ENCODE measurements around the gene WDR5B.
"Not testable (repeated sequence)": the region's sequence is repeated elsewhere in the genome, so short reads cannot be mapped to it uniquely, and the experiment has no call there.

The WDR5B gene

GRCh38 chr3:122407946-122408345 is 7.9 kb downstream of the WDR5B start:
- no peak for DNase-seq

DNA sequence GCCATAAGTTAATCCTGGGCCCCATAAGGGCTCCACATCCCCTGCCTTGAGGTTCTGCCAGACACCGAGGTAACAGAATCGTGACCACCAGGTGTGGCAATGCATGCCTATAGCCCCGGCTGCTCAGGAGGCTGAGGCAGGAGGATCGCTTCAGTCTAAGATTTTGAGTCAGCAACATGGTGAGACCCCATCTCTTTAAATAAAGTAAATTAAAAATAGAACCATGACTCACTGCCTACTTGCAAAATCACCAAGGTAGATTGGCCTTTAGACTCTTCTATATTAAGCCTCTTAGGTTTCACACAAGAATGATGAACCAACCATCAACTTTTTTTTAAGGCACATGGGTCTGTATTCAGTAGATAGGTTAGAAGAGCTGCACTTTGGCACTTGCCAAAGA is 9.7 kb downstream of the WDR5B start:
- no peak for DNase-seq

GRCh38 chr3:122405015-122405414 is 10.8 kb downstream of the WDR5B start:
- DNase-seq, result no peak

DNA sequence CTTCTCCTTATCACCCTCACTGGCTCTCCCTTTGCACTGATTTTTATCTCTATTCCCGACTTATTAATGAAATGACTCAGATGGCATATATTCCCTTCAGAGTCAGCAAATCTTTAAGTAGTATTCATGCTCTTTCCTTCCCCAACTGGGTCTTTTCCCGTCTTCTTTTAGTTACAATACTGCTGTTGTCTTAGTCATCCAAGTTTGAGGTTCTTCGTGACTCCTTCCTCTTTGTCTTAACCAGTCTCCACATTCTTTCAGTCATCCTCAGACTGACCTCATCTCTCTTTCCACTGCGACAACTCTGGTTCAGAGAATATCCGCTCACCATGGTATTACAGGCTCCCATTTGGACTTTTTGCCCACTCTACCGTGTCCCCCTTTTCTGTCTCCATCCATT is 12.4 kb downstream of the WDR5B start:
- DNase-seq, result no peak

GRCh38 chr3:122398920-122399319 is 16.9 kb downstream of the WDR5B start:
- no peak for DNase-seq

GRCh38 chr3:122397201-122397600 is 18.7 kb downstream of the WDR5B start:
- DNase-seq, result no peak

DNA sequence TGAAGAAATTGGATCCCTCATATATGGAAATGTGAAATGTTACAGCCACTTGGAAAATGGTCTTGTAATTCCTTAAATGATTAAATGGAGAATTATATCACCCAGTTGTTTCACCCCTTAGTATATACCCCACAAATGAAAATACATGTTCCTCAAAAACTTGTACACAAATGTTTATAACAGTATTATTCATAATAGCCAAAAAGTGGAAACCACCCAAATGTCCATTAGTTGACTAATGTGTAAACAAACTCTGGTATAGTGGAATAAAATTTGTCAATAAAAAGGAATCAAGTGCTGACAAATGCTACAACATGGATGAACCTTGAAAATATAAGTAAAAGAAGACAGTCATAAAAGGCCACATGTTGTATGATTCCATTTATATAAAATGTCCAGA is 19.4 kb downstream of the WDR5B start:
- no peak for DNase-seq

GRCh38 chr3:122395582-122395981 is 20.3 kb downstream of the WDR5B start:
- DNase-seq, result no peak

DNA sequence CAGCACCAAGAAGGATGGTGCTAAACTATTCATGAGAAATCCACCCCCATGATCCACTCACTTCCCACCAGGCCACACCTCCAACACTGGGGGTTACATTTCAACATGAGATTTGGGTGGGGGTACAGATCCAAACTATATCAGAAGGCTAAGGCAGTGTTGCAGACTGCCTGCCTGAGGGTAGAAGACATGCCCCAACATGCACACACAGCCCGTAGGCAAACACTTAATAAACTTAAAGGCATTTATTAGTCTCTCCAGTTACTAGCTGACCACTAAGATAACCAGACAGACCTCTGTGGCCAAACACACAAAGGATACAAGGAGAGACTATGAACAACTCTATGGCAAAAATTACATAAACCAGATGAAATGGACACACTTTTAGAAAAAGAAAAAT is 21.7 kb downstream of the WDR5B start:
- no peak for DNase-seq

GRCh38 chr3:122392868-122393844 is 22.7 kb downstream of the WDR5B start:
- no peak for DNase-seq

DNA sequence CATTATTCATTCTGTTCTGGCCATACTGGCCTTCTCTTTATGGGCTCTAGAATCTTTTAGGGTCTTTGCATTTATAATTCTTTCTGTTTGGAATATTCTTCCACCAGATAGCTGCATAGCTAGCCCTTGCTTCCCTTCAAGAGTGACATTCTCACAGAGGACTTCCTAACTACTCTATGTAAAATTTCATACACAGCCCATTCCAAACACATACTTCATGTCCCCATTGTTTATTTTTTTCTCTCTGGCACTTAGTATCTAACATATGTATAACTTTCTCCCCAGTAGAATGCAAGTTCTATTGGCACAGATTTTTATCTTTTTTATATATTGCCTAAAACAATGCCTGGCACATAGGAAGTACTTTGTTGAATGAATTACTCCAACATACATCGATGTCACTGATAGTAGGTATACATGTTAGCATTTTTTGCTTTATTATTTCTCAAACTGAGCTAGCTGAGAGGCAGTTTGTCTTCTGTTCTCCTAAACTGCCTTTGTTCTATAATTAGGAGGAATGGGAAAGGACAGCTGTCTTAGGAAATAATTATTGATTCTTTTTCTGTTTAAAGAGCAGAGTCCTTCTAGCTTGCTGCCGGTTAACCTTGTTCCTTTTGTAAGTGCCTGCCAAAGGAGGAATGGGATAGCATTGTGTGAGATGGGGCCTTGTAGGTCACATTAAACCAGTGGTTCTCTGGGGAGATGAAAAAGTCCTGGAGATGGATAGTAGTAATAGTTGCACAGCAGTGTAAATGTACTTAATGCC is 24.0 kb downstream of the WDR5B start:
- no peak for DNase-seq

GRCh38 chr3:122390665-122391064 is 25.2 kb downstream of the WDR5B start:
- DNase-seq, result no peak

DNA sequence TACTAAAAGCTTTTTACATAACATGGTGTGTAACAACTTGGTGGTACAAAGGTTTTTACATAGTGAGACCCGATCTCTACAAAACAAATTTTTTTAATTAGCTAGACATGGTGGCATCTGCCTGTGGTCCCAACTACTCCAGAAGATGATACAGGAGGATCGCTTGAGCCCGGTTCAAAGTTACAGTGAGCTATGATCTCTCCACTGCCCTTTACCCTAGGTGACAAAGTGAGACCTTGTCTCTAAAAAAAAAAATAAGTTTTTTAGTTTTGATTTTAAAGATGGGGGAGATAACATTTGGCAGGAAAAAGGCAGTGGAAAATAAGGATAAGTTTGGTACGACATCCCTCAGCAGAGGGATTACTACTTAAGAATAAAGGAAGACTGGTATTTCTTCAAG is 26.0 kb downstream of the WDR5B start:
- DNase-seq, result no peak

DNA sequence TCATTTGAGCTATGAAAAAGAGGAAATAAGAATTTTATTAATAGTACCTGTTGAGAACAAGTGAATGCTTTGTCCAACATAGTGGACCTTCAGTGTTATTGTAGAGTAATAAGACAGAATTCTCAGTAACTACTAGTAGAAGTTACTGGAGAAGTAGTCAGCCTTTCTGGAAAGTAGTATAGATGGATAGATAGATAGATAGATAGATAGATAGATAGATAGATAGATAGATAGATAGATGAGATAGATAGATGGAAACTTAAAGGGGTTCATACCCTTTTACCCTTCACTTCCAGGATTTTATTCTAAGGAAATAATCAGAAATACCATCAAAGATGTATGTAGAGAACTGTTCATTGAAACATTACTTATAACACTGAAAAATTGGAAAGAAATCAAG is 26.7 kb downstream of the WDR5B start:
- DNase-seq, result no peak

GRCh38 chr3:122387709-122388108 is 28.2 kb downstream of the WDR5B start:
- DNase-seq, result no peak

- DNase-seq, result peak; percentile 86 to 93 (median 88)
Observed at GRCh38 chr3:122383771-122384697, 31.8 kb downstream of the WDR5B start, which contains the start of gene FAM162A. Gene FAM162A (plus strand): TSS chr3:122384182. CDS start chr3:122384266, 84 bp downstream.

DNA sequence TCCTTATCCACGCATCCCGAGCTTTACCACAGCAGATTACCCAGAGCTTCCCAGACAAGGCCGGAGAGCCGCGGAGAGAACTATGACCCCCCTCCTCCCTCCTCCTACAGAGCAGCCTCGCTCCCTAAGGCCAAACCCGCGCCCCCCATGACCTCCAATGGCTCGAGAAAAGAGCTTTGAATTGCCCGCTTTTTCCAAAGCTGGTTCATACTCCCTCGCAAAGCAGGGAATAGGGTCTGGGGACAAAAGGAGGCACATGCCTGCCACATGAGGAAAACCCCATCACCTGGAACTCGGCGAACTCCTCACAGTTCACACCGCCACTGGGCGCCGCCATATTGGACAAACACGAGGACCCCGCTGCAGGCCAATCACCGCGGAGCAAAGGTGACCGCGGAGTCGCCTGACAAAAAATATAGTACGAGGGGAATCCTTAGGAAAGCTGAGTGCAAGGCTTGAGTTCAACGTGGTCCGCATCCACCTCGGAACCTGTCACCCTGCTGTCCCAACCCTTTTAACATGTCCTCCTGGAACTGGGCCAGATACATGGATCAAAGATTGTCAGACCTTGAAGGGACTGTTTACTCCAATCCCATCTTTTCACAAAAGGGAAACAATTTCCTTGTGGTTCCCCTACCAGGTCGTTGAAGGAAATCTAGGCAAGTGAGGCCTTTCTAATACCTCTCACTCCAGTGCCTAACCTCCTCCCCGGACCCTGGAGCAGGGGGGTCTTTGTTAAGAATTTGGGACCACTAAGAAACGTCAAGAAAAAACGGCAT is 32.8 kb downstream of the WDR5B start, which contains the start of gene MIX23:
Gene MIX23, minus strand, starts transcription at position 344 of the 779 bp plus-strand sequence. Its CDS starts 7 bp downstream, at position 337.
- DNase-seq, result peak; percentile 62 to 79 (median 67)

GRCh38 chr3:122377975-122378374 is 37.9 kb downstream of the WDR5B start:
- no peak for DNase-seq

- DNase-seq, result no peak
Observed at GRCh38 chr3:122374034-122374433, 41.8 kb downstream of the WDR5B start.

- DNase-seq, result no peak
Observed at GRCh38 chr3:122366379-122366749, 49.5 kb downstream of the WDR5B start.

DNA sequence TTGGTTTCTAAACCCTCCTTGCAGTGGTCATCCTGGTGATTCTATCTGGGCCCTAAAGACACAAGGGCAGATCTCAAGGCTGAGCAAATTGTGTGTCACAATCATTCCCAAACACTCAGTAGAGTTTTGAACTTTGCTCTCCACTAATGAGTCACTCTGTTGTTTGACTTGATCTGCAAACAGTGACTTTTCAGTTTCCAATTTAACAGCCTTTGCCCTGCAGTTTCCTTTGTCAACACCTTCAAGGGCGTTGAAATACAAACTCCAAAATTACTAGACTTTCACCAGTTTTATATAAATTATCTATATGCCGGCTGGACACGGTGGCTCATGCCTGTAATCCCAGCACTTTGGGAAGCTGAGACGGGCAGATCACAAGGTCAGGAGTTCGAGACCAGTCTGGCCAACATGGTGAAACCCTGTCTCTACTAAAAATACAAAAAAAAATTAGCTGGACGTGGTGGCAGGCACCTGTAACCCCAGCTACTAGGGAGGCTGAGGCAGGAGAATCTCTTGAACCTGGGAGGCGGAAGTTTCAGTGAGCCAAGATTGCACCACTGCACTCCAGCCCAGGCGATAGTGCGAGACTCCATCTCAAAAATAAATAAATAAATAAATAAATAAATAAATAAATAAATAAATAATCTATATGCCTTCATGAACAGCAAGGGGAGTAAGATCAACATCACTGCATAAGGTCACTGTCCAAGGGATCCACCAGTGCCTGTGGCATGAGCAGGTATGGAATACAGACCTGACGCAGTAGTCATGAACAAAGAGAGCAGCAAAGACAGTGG is 50.1 kb downstream of the WDR5B start:
- not testable (repeated sequence) for DNase-seq

Data from activated CD4-positive, CD25-positive, alpha-beta regulatory T cell (primary cell).